Endothelial cell of umbilical vein (primary cell): ENCODE results near the gene TRPM8. TPM values are rescaled to one million over a fixed set of nuclear protein-coding genes. Genes with fewer than 3 reads are reported as not detected.

Source experiments
- BruUV-seq: library from RNA; stranded (reverse); fragments of 400-500 nt; replicated peaks from 2 replicates; lab custom pipeline; 2021; lab: Mats Ljungman, UMichigan
- CTCF ChIA-PET: fragments of 300-600, 350-600 bp; sonication (Branson Sonifier 250); formaldehyde crosslinking; loops from one replicate; lab custom pipeline; 2021; ENCODE audit warnings: antibody characterized with exemption, inconsistent platforms; lab: Charles Lee
- POLR2A ChIA-PET: fragments of 300-600, 350-600 bp; sonication (Branson Sonifier 250); formaldehyde crosslinking; loops from one replicate; lab custom pipeline; 2021; ENCODE audit warnings: antibody characterized with exemption, inconsistent platforms; lab: Charles Lee
- DNase-seq: peaks from one replicate; pipeline ENCODE4 v3.0.0-alpha.2; 2011; ENCODE audit warnings: low read depth, low spot score
- FAIRE-seq: peaks from 2 replicates; lab custom pipeline; 2011; peaks lifted over from hg19 to GRCh38; lab: Jason Lieb, UNC
- H2AFZ ChIP-seq: 2 replicates; pipeline ENCODE4 v1.6.0; 2012; ENCODE audit warnings: low read depth, low read length, control low read depth, inconsistent platforms
- H3K27ac ChIP-seq: 2 replicates; pipeline ENCODE4 v1.5.1; 2011; ENCODE audit warnings: low read depth, mild to moderate bottlenecking, control low read depth, low read length, moderate library complexity; ENCODE audit not compliant: insufficient read depth
- H3K27me3 ChIP-seq, 2 experiments: 2 replicates each; pipeline versions ENCODE4 v1.6.0 to v1.6.1; 2011; ENCODE audit warnings: low read length in 2 of 2, mixed read lengths in 1 of 2; ENCODE audit not compliant: control insufficient read depth in 2 of 2, insufficient read depth in 2 of 2
- H3K36me3 ChIP-seq, 2 experiments: 2 replicates in 1 of 2; 3 replicates in 1 of 2; pipeline ENCODE4 v1.5.1; 2011; ENCODE audit warnings: low read length in 2 of 2, mild to moderate bottlenecking in 1 of 2, moderate library complexity in 1 of 2; ENCODE audit not compliant: control insufficient read depth in 2 of 2, insufficient read depth in 2 of 2; ENCODE audit errors: extremely low read depth in 1 of 2
- H3K4me1 ChIP-seq: 3 replicates; pipeline ENCODE4 v1.5.1; 2011; ENCODE audit warnings: mild to moderate bottlenecking, low read length; ENCODE audit not compliant: control insufficient read depth, insufficient read depth; ENCODE audit errors: extremely low read depth
- H3K4me2 ChIP-seq: 2 replicates; pipeline ENCODE4 v1.6.1; 2011; ENCODE audit warnings: low read length, control low read depth, mixed read lengths; ENCODE audit not compliant: insufficient read depth
- H3K4me3 ChIP-seq, 3 experiments: fragments of 200-600 bp in 1 of 3; sonication (generic), shearing (Covaris generic) in 1 of 3; replicated peaks in 1 of 3; 2 replicates each; pipeline ENCODE4 v1.5.1; 2011 to 2016; ENCODE audit warnings: control low read depth in 3 of 3, low read length in 3 of 3, mild to moderate bottlenecking in 2 of 3, inconsistent platforms in 1 of 3, low read depth in 1 of 3, moderate library complexity in 1 of 3; ENCODE audit not compliant: insufficient read depth in 1 of 3
- H3K79me2 ChIP-seq: 2 replicates; pipeline ENCODE4 v1.6.0; 2012; ENCODE audit warnings: low read length, inconsistent platforms; ENCODE audit not compliant: control insufficient read depth, insufficient read depth
- H3K9ac ChIP-seq: replicated peaks from 2 replicates; pipeline ENCODE3; 2011; ENCODE audit warnings: low read length, control low read depth; ENCODE audit not compliant: insufficient read depth; ENCODE audit errors: extremely low read depth
- H3K9me1 ChIP-seq: replicated peaks from 3 replicates; pipeline ENCODE4 v1.6.0; 2011; ENCODE audit warnings: mild to moderate bottlenecking, low read length; ENCODE audit not compliant: control insufficient read depth, insufficient read depth; ENCODE audit errors: extremely low read depth
- H3K9me3 ChIP-seq: replicated peaks from 2 replicates; pipeline ENCODE4 v1.5.1; 2012; ENCODE audit warnings: low read length, inconsistent platforms; ENCODE audit not compliant: control insufficient read depth, insufficient read depth
- H4K20me1 ChIP-seq: replicated peaks from 2 replicates; pipeline ENCODE3; 2011; ENCODE audit warnings: mild to moderate bottlenecking, low read length; ENCODE audit not compliant: control insufficient read depth, insufficient read depth; ENCODE audit errors: extremely low read depth
- GATA2 ChIP-seq: IDR thresholded peaks from 2 replicates; pipeline ENCODE4 v1.7.0; 2011; ENCODE audit warnings: low read depth, mild to moderate bottlenecking, moderate library complexity, mixed read lengths, low read length; ENCODE audit not compliant: insufficient read length, insufficient read depth
- MAX ChIP-seq: IDR thresholded peaks from 2 replicates; pipeline ENCODE4 v1.6.1; 2011; ENCODE audit not compliant: insufficient read depth, insufficient read length
- MYC ChIP-seq: IDR thresholded peaks from one replicate; pipeline ENCODE4 v1.6.1; 2011; ENCODE audit warnings: mild to moderate bottlenecking, low read depth, low read length
- dilution Hi-C: fragments of 300-500 bp; cut with MboI; formaldehyde crosslinking; loops from one replicate; pipeline ENCODE4 v1.15.0; 2019; ENCODE audit warnings: low sequenced_read_pairs; ENCODE audit not compliant: extremely low pct_ligation_motif_present
- intact Hi-C: fragments of 100-400 bp; cut with micrococcal nuclease; formaldehyde crosslinking; loops from one replicate; pipeline ENCODE4 v1.10.0; 2022
- polyA plus RNA-seq, 4 experiments: library from polyadenylated mRNA; depleted of rRNA in 3 of 4; stranded (reverse) in 3 of 4; unstranded in 1 of 4; fragments of >200 nt; gene quantifications; 2 replicates each; pipeline versions ENCODE4 v1.2.1 to v1.2.3, GENCODE V29; 2011 to 2012; ENCODE audit warnings: missing spikeins in 1 of 4
- total RNA-seq: library from RNA; stranded (reverse); gene quantifications from 2 replicates; pipeline ENCODE4 v1.2.3, GENCODE V29; 2021
- TF ChIP-seq, protein P1 (sequence below), 2 donors: IDR thresholded peaks; 1 replicate in 1 of 2; 2 replicates in 1 of 2; pipeline ENCODE4 v1.5.1; 2011; ENCODE audit warnings: low read length in 2 of 2, mild to moderate bottlenecking in 2 of 2, moderate library complexity in 2 of 2, control low read depth in 1 of 2, inconsistent platforms in 1 of 2, low read depth in 1 of 2; ENCODE audit not compliant: insufficient read depth in 1 of 2; ENCODE audit errors: extremely low read depth in 1 of 2

TRPM8 gene
- total and polyA plus RNA-seq, 2 donors (not counting 3 experiments of a cell fraction or from before 2014, with no cell fraction given) = not detected

DNA sequence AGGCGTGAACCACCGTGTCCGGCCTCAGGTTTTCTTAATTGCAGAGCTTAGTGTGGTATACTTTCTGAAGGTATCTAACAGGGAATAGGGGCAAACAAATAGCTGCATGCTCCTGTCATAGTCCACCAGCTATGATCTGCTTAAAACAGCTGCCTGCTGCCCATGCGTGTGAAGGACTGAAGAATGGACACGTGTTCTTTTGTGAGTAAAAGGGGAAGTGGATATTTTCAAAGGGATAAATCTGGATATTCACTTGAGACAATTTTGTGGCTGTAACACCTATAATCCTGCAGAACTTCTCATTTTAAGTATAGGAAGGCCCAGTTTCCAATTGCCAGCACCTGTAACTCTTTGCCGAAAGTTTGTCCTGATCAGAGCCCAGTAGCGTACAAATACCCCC lies 44.7 kb downstream of the TRPM8 start:
- dilution Hi-C loops (no loop called here), intact Hi-C loops (no loop called here)
- Histone ChIP-seq H4K20me1 (no peaks in the 10 kb centered on the region), H3K27ac (no peak overlapping the region), H3K79me2 (no peaks in the 10 kb centered on the region), H3K4me3 (no peak overlapping the region), H3K36me3 (no peaks in the 10 kb centered on the region), H3K9me3 (no peaks in the 10 kb centered on the region), H3K4me2 (no peak overlapping the region), H3K27me3 (peaks cover 0 to 2% of the 10 kb centered on the region in 2 experiments), H3K9ac (no peak overlapping the region), H3K4me1 (no peaks in the 10 kb centered on the region), H3K9me1 (no peaks in the 10 kb centered on the region), H2AFZ (no peak overlapping the region)
- CTCF ChIA-PET = no interaction called here
- POLR2A ChIA-PET = no interaction called here
- TF ChIP-seq MAX (no peak), GATA2 (no peak)
- TF ChIP-seq, protein P1, sequence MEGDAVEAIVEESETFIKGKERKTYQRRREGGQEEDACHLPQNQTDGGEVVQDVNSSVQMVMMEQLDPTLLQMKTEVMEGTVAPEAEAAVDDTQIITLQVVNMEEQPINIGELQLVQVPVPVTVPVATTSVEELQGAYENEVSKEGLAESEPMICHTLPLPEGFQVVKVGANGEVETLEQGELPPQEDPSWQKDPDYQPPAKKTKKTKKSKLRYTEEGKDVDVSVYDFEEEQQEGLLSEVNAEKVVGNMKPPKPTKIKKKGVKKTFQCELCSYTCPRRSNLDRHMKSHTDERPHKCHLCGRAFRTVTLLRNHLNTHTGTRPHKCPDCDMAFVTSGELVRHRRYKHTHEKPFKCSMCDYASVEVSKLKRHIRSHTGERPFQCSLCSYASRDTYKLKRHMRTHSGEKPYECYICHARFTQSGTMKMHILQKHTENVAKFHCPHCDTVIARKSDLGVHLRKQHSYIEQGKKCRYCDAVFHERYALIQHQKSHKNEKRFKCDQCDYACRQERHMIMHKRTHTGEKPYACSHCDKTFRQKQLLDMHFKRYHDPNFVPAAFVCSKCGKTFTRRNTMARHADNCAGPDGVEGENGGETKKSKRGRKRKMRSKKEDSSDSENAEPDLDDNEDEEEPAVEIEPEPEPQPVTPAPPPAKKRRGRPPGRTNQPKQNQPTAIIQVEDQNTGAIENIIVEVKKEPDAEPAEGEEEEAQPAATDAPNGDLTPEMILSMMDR (IDR thresholded peaks at IDR 0.05; ENCODE audit: extremely low read depth in 1 of 2, insufficient read depth in 1 of 2, low read depth in 1 of 2, low read length in 2 of 2) = no peak
- FAIRE-seq = no peak
- BruUV-seq = no TSS peak
- no peak for DNase-seq

DNA sequence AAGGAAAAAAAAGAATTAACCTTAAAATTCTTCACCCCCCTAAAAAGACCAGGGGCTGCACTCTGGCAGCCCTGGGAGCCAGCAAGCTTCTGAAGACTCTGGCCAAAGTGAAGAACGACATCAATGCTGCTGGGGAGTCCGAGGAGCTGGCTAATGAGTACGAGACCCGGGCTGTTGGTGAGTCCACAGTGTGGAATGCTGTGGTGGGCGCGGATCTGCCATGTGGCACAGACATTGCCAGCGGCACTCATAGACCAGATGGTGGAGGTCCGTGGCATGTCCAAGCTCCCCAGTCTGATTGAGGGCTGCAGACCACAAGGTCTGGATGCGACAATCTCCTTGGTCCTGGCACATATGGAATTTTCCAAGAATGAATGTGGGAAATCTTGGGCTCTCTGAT lies 47.4 kb downstream of the TRPM8 start:
- Histone ChIP-seq H3K4me2 (no peak overlapping the region), H3K79me2 (no peaks in the 10 kb centered on the region), H3K9ac (no peak overlapping the region), H3K4me1 (no peaks in the 10 kb centered on the region), H3K27me3 (peaks cover 0 to 2% of the 10 kb centered on the region in 2 experiments), H2AFZ (no peak overlapping the region), H4K20me1 (no peaks in the 10 kb centered on the region), H3K4me3 (no peak overlapping the region), H3K36me3 (no peaks in the 10 kb centered on the region), H3K27ac (no peak overlapping the region), H3K9me1 (no peaks in the 10 kb centered on the region), H3K9me3 (no peaks in the 10 kb centered on the region)
- ChIA-PET CTCF (no interaction called here), POLR2A (no interaction called here)
- intact Hi-C loops (no loop called here), dilution Hi-C loops (no loop called here)
- no peak for FAIRE-seq
- no peak for TF ChIP-seq MYC
- no peak for DNase-seq
- no TSS peak for BruUV-seq
